H1 (cell line): ENCODE results near the gene CD63. TPM values are rescaled to one million over a fixed set of nuclear protein-coding genes. Genes with fewer than 3 reads are reported as not detected.

Source experiments
- BCL11A ChIP-seq, 2 experiments: IDR thresholded peaks; one replicate each; pipeline ENCODE4 v1.6.1; 2011; ENCODE audit warnings: low read depth in 2 of 2, low read length in 2 of 2, mild to moderate bottlenecking in 2 of 2
- CREB1 ChIP-seq: IDR thresholded peaks from 2 replicates; pipeline ENCODE4 v1.6.1; 2012; ENCODE audit warnings: inconsistent platforms
- CTBP2 ChIP-seq: IDR thresholded peaks from 2 replicates; pipeline ENCODE4 v1.7.0; 2011; ENCODE audit warnings: borderline replicate concordance, mild to moderate bottlenecking, moderate library complexity, mixed read lengths, low read length; ENCODE audit not compliant: insufficient read depth, insufficient read length
- E2F6 ChIP-seq: IDR thresholded peaks from 2 replicates; pipeline ENCODE4 v1.6.1; 2012; ENCODE audit warnings: inconsistent platforms
- SP4 ChIP-seq: IDR thresholded peaks from 2 replicates; pipeline ENCODE4 v1.6.1; 2012; ENCODE audit warnings: low read length, inconsistent platforms
- TCF12 ChIP-seq: IDR thresholded peaks from 2 replicates; pipeline ENCODE4 v1.6.1; 2011; ENCODE audit warnings: low read depth, mild to moderate bottlenecking, low read length
- polyA plus RNA-seq, 7 experiments: library from polyadenylated mRNA; depleted of rRNA in 3 of 7; stranded (reverse) in 5 of 7; unstranded in 2 of 7; fragments of >200 nt in 5 of 7; fragments of 200-250 nt in 2 of 7; gene quantifications; 1 replicate in 5 of 7; 2 replicates in 1 of 7; 4 replicates in 1 of 7; pipeline versions ENCODE4 v1.2.1 to v1.2.3, GENCODE V29; 2011 to 2013; ENCODE audit warnings: missing spikeins in 2 of 7, mixed read lengths in 2 of 7
- total RNA-seq: library from RNA; stranded (reverse); fragmentation: NEBNext Ultra II Directional; extraction: Animal tissue kit (Norgen Biotek cat#: 25700); gene quantifications from 2 replicates; pipeline ENCODE4 v1.2.1, GENCODE V29; 2021

CD63 gene
- total and polyA plus RNA-seq, 2 of the 8 experiments (the other 6 are each of a cell fraction or from before 2014, with no cell fraction given): 440 to 526 TPM

DNA sequence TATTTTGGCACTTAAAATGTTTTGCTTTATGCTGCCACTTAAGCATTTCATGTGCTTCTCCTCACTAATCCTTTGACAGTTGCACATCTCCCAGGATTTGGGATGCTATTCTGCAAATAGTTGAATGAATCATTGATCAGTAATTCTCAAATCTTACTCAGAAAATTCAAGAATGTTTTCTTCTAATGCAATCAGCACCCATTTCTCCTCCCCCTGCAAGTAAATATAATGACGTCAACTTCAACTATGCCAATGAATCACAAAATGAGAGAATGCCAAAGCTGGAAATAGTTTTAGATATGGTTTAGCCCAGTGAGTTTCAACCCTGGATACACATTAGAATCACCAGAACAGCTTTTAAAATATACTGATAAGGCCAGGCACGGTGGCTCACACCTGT lies 15.1 kb downstream of the CD63 start (continued):
- no peak for TF ChIP-seq E2F6
- no peak for TF ChIP-seq TCF12
- no peak for TF ChIP-seq BCL11A (IDR thresholded peaks at IDR 0.05; ENCODE audit: low read depth in 2 of 2, low read length in 2 of 2)
- no peak for TF ChIP-seq CREB1
- TF ChIP-seq CTBP2: no peak
- no peak for TF ChIP-seq SP4
